Ascending aorta (tissue), 2 donors: ENCODE data around the gene PLEKHM1. TPM values are rescaled to one million over a fixed set of nuclear protein-coding genes. Genes with fewer than 3 reads are reported as not detected.

Experiments used
- DNase-seq, 2 donors: peaks; one replicate each; pipeline ENCODE4 v3.0.0-alpha.2; 2019; ENCODE audit warnings: low spot score in 2 of 2
- H3K27ac ChIP-seq, 2 donors: fragments of 200-600 bp; sonication (generic); one replicate each; pipeline ENCODE4 v1.5.1; 2016 to 2017; ENCODE audit warnings: mild to moderate bottlenecking in 1 of 2
- H3K27me3 ChIP-seq: fragments of 200-600 bp; sonication (generic); one replicate; pipeline ENCODE4 v1.5.1; 2017
- H3K36me3 ChIP-seq, 2 donors: fragments of 200-600 bp; sonication (generic); one replicate each; pipeline ENCODE4 v1.5.1; 2016
- H3K4me1 ChIP-seq, 2 donors: fragments of 200-600 bp; sonication (generic); one replicate each; pipeline ENCODE4 v1.5.1; 2016 to 2017; ENCODE audit warnings: mild to moderate bottlenecking in 1 of 2
- H3K4me3 ChIP-seq, 2 donors: fragments of 200-600 bp; sonication (generic); one replicate each; pipeline ENCODE4 v1.5.1; 2016 to 2017; ENCODE audit warnings: mild to moderate bottlenecking in 1 of 2
- H3K9me3 ChIP-seq, 2 donors: fragments of 200-600 bp; sonication (generic); one replicate each; pipeline ENCODE4 v1.5.1; 2016
- CTCF ChIP-seq, 3 experiments: fragments of 200-600 bp in 2 of 3; fragments of 450-650 bp in 1 of 3; sonication (generic) in 2 of 3; IDR thresholded peaks; one replicate each; pipeline ENCODE4 v1.5.1; 2016 to 2019; ENCODE audit warnings: antibody characterized with exemption in 3 of 3, mild to moderate bottlenecking in 1 of 3, moderate library complexity in 1 of 3
- intact Hi-C: fragments of 100-400 bp; cut with DNase I; formaldehyde crosslinking; loops from one replicate; pipeline ENCODE4 v1.15.1; 2023
- total RNA-seq: library from RNA; depleted of rRNA; stranded (reverse); fragments of >200 nt; gene quantifications from one replicate; pipeline ENCODE4 v1.1.0, GENCODE V29; 2016

The PLEKHM1 gene
- total RNA-seq, 1 donor from 2014 or later: 30.2 TPM

- TF ChIP-seq CTCF (IDR thresholded peaks at IDR 0.05): no peak
- H3K9me3 ChIP-seq: no peaks in the 10 kb centered on the region
- no peak overlapping the region for H3K27ac ChIP-seq
- H3K36me3 ChIP-seq: no peaks in the 10 kb centered on the region
- H3K27me3 ChIP-seq: no peaks in the 10 kb centered on the region
- no peak overlapping the region for H3K4me3 ChIP-seq
- intact Hi-C loops: no loop called here
- no peak for DNase-seq
- H3K4me1 ChIP-seq: no peaks in the 10 kb centered on the region
Measured at GRCh38 chr17:45414990-45415881, 75.3 kb downstream of the PLEKHM1 start.

- H3K4me3 ChIP-seq: no peak overlapping the region
- no peaks in the 10 kb centered on the region for H3K9me3 ChIP-seq
- no peaks in the 10 kb centered on the region for H3K4me1 ChIP-seq
- no peak overlapping the region for H3K27ac ChIP-seq
- no peak for TF ChIP-seq CTCF (IDR thresholded peaks at IDR 0.05)
- H3K27me3 ChIP-seq: no peaks in the 10 kb centered on the region
- no peaks in the 10 kb centered on the region for H3K36me3 ChIP-seq
- intact Hi-C loops: no loop called here
- DNase-seq: no peak
Measured at GRCh38 chr17:45413498-45413923, 77.0 kb downstream of the PLEKHM1 start.

- H3K9me3 ChIP-seq: no peaks in the 10 kb centered on the region
- H3K4me3 ChIP-seq: no peak overlapping the region
- no peak for DNase-seq
- no peak overlapping the region for H3K27ac ChIP-seq
- intact Hi-C loops: no loop called here
- TF ChIP-seq CTCF (IDR thresholded peaks at IDR 0.05): no peak
- no peaks in the 10 kb centered on the region for H3K4me1 ChIP-seq
- H3K36me3 ChIP-seq: no peaks in the 10 kb centered on the region
- no peaks in the 10 kb centered on the region for H3K27me3 ChIP-seq
Measured at GRCh38 chr17:45411348-45412105, 79.0 kb downstream of the PLEKHM1 start.

- H3K4me1 ChIP-seq: peaks cover 0 to 4% of the 10 kb centered on the region in 2 donors
- no peak for DNase-seq
- peak overlapping the region in 1 of 2 donors; percentile 50 for H3K4me3 ChIP-seq
- peak overlapping the region in 1 of 2 donors; percentile 27 for H3K27ac ChIP-seq
- no peak for TF ChIP-seq CTCF (IDR thresholded peaks at IDR 0.05)
- H3K9me3 ChIP-seq: no peaks in the 10 kb centered on the region
- intact Hi-C loops: no loop called here
- no peaks in the 10 kb centered on the region for H3K36me3 ChIP-seq
- H3K27me3 ChIP-seq: no peaks in the 10 kb centered on the region
Measured at GRCh38 chr17:45410144-45411091, 80.1 kb downstream of the PLEKHM1 start.

- intact Hi-C loops: no loop called here
- Histone ChIP-seq H3K4me1 (peaks cover 0 to 5% of the 10 kb centered on the region in 2 donors), H3K9me3 (no peaks in the 10 kb centered on the region), H3K27ac (peak overlapping the region in 1 of 2 donors; percentile 27), H3K4me3 (peak overlapping the region in 1 of 2 donors; percentile 50), H3K27me3 (no peaks in the 10 kb centered on the region), H3K36me3 (no peaks in the 10 kb centered on the region)
- DNase-seq: no peak
- TF ChIP-seq CTCF (IDR thresholded peaks at IDR 0.05): no peak
Measured at GRCh38 chr17:45409659-45410076, 80.9 kb downstream of the PLEKHM1 start.
